ENCODE results near the gene SPOCK1.

- TF ChIP-seq GATA2 (IDR thresholded peaks at IDR 0.05; ENCODE audit: low read depth, low read length): no peak
- no peak for TF ChIP-seq GATA3 (IDR thresholded peaks at IDR 0.05; ENCODE audit: low read depth, low read length)
Observed at GRCh38 chr5:137442660-137443059, 56.5 kb downstream of the SPOCK1 start.

Data from SH-SY5Y (cell line).